Esophagus squamous epithelium (tissue), 5 donors: Measurements from ENCODE around the gene LIX1L. TPM values are rescaled to one million over a fixed set of nuclear protein-coding genes. Genes with fewer than 3 reads are reported as not detected.
A peak's percentile ranks its signal among the peaks of the same experiment; 100 is the strongest.

Source experiments
- DNase-seq: peaks from one replicate; lab custom pipeline; 2025; lab: John Stamatoyannopoulos, UW
- H3K27ac ChIP-seq, 4 donors: fragments of 200-600 bp; sonication (generic); one replicate each; pipeline ENCODE4 v1.5.1; 2016 to 2019; ENCODE audit warnings: mild to moderate bottlenecking in 1 of 4
- H3K27me3 ChIP-seq, 4 donors: fragments of 200-600 bp; sonication (generic); 1 replicate in 3 of 4; 2 replicates in 1 of 4; pipeline versions ENCODE4 v1.5.1 to v1.6.0; 2017 to 2021; ENCODE audit warnings: antibody characterized with exemption in 1 of 4
- H3K36me3 ChIP-seq, 3 donors: fragments of 200-600 bp; sonication (generic); one replicate each; pipeline ENCODE4 v1.5.1; 2016 to 2019
- H3K4me1 ChIP-seq, 3 donors: fragments of 200-600 bp; sonication (generic); one replicate each; pipeline ENCODE4 v1.5.1; 2017 to 2019
- H3K4me3 ChIP-seq, 4 donors: fragments of 200-600 bp; sonication (generic); 1 replicate in 3 of 4; 2 replicates in 1 of 4; pipeline ENCODE4 v1.5.1; 2016 to 2019; ENCODE audit warnings: mild to moderate bottlenecking in 2 of 4, moderate library complexity in 1 of 4
- H3K9me3 ChIP-seq, 3 donors: fragments of 200-600 bp; sonication (generic); one replicate each; pipeline ENCODE4 v1.5.1; 2016 to 2019
- CTCF ChIP-seq, 6 experiments: fragments of 450-650 bp in 4 of 6; fragments of 200-600 bp in 2 of 6; sonication (generic) in 2 of 6; IDR thresholded peaks; one replicate each; pipeline ENCODE4 v1.5.1; 2016 to 2019; ENCODE audit warnings: antibody characterized with exemption in 6 of 6, mild to moderate bottlenecking in 4 of 6, moderate library complexity in 4 of 6
- POLR2A ChIP-seq, 4 donors: fragments of 450-650 bp; IDR thresholded peaks; one replicate each; pipeline ENCODE4 v1.6.1; 2017; ENCODE audit warnings: antibody characterized with exemption in 4 of 4, mild to moderate bottlenecking in 4 of 4, moderate library complexity in 3 of 4
- WGBS, 2 donors: methylation state at CpG; one replicate each; pipeline ENCODE4 v1.1.5; 2018; 5-methylcytosine and 5-hydroxymethylcytosine counted together
- intact Hi-C: fragments of 100-400 bp; cut with DNase I; formaldehyde crosslinking; loops from one replicate; pipeline ENCODE4 v1.15.0; 2022
- total RNA-seq, 4 donors: library from RNA; depleted of rRNA; stranded (reverse); fragments of >200 nt; gene quantifications; one replicate each; pipeline ENCODE4 v1.1.0, GENCODE V29; 2016
- donor health status: DM: yes; HTN: yes; CAD: no.

The LIX1L gene
- total RNA-seq, 4 donors from 2014 or later = 1.9 to 12.2 (median 5.9) TPM

- H3K36me3 ChIP-seq = no peaks in the 10 kb centered on the region
- intact Hi-C loops = no loop called here
- peak overlapping the region; percentile 80 to 93 (median 90) for H3K27ac ChIP-seq
- peaks cover 20 to 47% (median 20%) of the 10 kb centered on the region in 3 donors for H3K4me1 ChIP-seq
- H3K27me3 ChIP-seq = no peaks in the 10 kb centered on the region
- DNase-seq = no peak
- TF ChIP-seq POLR2A (IDR thresholded peaks at IDR 0.05) (peak in 1 of 4 donors; percentile 27), CTCF (IDR thresholded peaks at IDR 0.05) (peak; percentile 89 to 97 (median 94))
- peak overlapping the region in 3 of 4 donors; percentile 7 to 32 (median 23) for H3K4me3 ChIP-seq
- 3 to 4% methylated on average over 2 to 4 of the region's 6 CpGs for WGBS, 2 donors
- no peaks in the 10 kb centered on the region for H3K9me3 ChIP-seq
Observed at GRCh38 chr1:145891587-145892485, 66.0 kb downstream of the LIX1L start.

- DNase-seq = no peak
- 29 to 30% methylated on average over 1 of the region's 1 CpG for WGBS, 2 donors
- Histone ChIP-seq H3K36me3 (no peaks in the 10 kb centered on the region), H3K27me3 (no peaks in the 10 kb centered on the region), H3K27ac (peak overlapping the region; percentile 80 to 93 (median 90)), H3K4me3 (peak overlapping the region in 1 of 4 donors; percentile 32), H3K9me3 (no peaks in the 10 kb centered on the region), H3K4me1 (peaks cover 20 to 54% (median 25%) of the 10 kb centered on the region in 3 donors)
- intact Hi-C loops = no loop called here
- TF ChIP-seq CTCF (IDR thresholded peaks at IDR 0.05) = no peak
- no peak for TF ChIP-seq POLR2A (IDR thresholded peaks at IDR 0.05)
Observed at GRCh38 chr1:145891143-145891542, 66.7 kb downstream of the LIX1L start.

- Histone ChIP-seq H3K27ac (peak overlapping the region in 2 of 4 donors; percentile 34 to 92), H3K4me1 (peaks cover 26 to 67% (median 30%) of the 10 kb centered on the region in 3 donors), H3K36me3 (no peaks in the 10 kb centered on the region), H3K9me3 (no peaks in the 10 kb centered on the region), H3K27me3 (no peaks in the 10 kb centered on the region), H3K4me3 (no peak overlapping the region)
- TF ChIP-seq POLR2A (IDR thresholded peaks at IDR 0.05) = no peak
- no peak for TF ChIP-seq CTCF (IDR thresholded peaks at IDR 0.05)
- intact Hi-C loops = no loop called here
- WGBS, 2 donors = 74 to 79% methylated on average over 3 of the region's 3 CpGs
- DNase-seq = no peak
Observed at GRCh38 chr1:145889722-145890121, 68.1 kb downstream of the LIX1L start.

- 71 to 73% methylated on average over 5 of the region's 5 CpGs for WGBS, 2 donors
- H3K9me3 ChIP-seq = no peaks in the 10 kb centered on the region
- TF ChIP-seq POLR2A (IDR thresholded peaks at IDR 0.05) (no peak), CTCF (IDR thresholded peaks at IDR 0.05) (no peak)
- no peak overlapping the region for H3K27ac ChIP-seq
- DNase-seq = no peak
- H3K4me1 ChIP-seq = peaks cover 26 to 67% (median 26%) of the 10 kb centered on the region in 3 donors
- H3K27me3 ChIP-seq = no peaks in the 10 kb centered on the region
- no peaks in the 10 kb centered on the region for H3K36me3 ChIP-seq
- no peak overlapping the region for H3K4me3 ChIP-seq
- intact Hi-C loops = no loop called here
Observed at GRCh38 chr1:145887631-145888030, 70.2 kb downstream of the LIX1L start.

- no peak overlapping the region for H3K4me3 ChIP-seq
- no peak overlapping the region for H3K27ac ChIP-seq
- no peaks in the 10 kb centered on the region for H3K27me3 ChIP-seq
- no peaks in the 10 kb centered on the region for H3K9me3 ChIP-seq
- DNase-seq = no peak
- WGBS, 2 donors = 55 to 64% methylated on average over 6 to 8 of the region's 8 CpGs
- no peaks in the 10 kb centered on the region for H3K36me3 ChIP-seq
- intact Hi-C loops = no loop called here
- TF ChIP-seq CTCF (IDR thresholded peaks at IDR 0.05) (no peak), POLR2A (IDR thresholded peaks at IDR 0.05) (no peak)
- peaks cover 19 to 59% (median 20%) of the 10 kb centered on the region in 3 donors for H3K4me1 ChIP-seq
Observed at GRCh38 chr1:145886816-145887215, 71.0 kb downstream of the LIX1L start.
